ENCODE data around the gene KRT13.

Gene KRT13

GRCh38 chr17:41518789-41519449, 13.5 kb upstream of the KRT13 start, which contains the start of gene KRT15:
TSS of gene KRT15 (minus strand) at chr17:41518890. CDS start at chr17:41518827, 63 bp downstream.
- peak; percentile 85 for DNase-seq

GRCh38 chr17:41518031-41518430, 12.6 kb upstream of the KRT13 start:
- DNase-seq, result no peak

GRCh38 chr17:41516830-41517283, 11.4 kb upstream of the KRT13 start:
- no peak for DNase-seq

GRCh38 chr17:41516147-41516829, 10.9 kb upstream of the KRT13 start:
- no peak for DNase-seq

- DNase-seq, result no peak
These were observed 7.7 kb upstream of the KRT13 start for GRCh38 chr17:41513168-41513547.

GRCh38 chr17:41512546-41513167, 7.2 kb upstream of the KRT13 start:
- no peak for DNase-seq

GRCh38 chr17:41511716-41512115, 6.3 kb upstream of the KRT13 start:
- no peak for DNase-seq

GRCh38 chr17:41511116-41511515, 5.7 kb upstream of the KRT13 start:
- DNase-seq, result no peak

- no peak for DNase-seq
These were observed 5.0 kb upstream of the KRT13 start for GRCh38 chr17:41510251-41511065.

GRCh38 chr17:41507315-41507880, 2.0 kb upstream of the KRT13 start:
- no peak for DNase-seq

- no peak for DNase-seq
These were observed 676 bp upstream of the KRT13 start for GRCh38 chr17:41505809-41506767.

GRCh38 chr17:41504246-41504977, 1.0 kb downstream of the KRT13 start:
- no peak for DNase-seq

GRCh38 chr17:41503202-41503601, 2.2 kb downstream of the KRT13 start:
- DNase-seq, result no peak

- no peak for DNase-seq
These were observed 5.1 kb downstream of the KRT13 start for GRCh38 chr17:41500131-41500911.

GRCh38 chr17:41499714-41500113, 5.7 kb downstream of the KRT13 start:
- no peak for DNase-seq

GRCh38 chr17:41498276-41498675, 7.1 kb downstream of the KRT13 start:
- no peak for DNase-seq

GRCh38 chr17:41496803-41497484, 8.5 kb downstream of the KRT13 start:
- DNase-seq, result peak; percentile 47

GRCh38 chr17:41494524-41494923, 10.9 kb downstream of the KRT13 start:
- no peak for DNase-seq

- no peak for DNase-seq
These were observed 12.6 kb downstream of the KRT13 start for GRCh38 chr17:41492771-41493170.
